ENCODE data around the gene PRPF8.
A peak's percentile ranks its signal among the peaks of the same experiment; 100 is the strongest.

The PRPF8 gene

GRCh38 chr17:1611715-1612114, 73.0 kb downstream of the PRPF8 start:
- Mint-ChIP-seq H3K4me3 (no peak overlapping the region), H3K27ac (no peak overlapping the region)

GRCh38 chr17:1608676-1609075, 76.0 kb downstream of the PRPF8 start:
- Mint-ChIP-seq H3K4me1 (ENCODE audit: low read depth in 2 of 2) (peaks cover 3 to 5% of the 10 kb centered on the region in 2 donors), H3K27me3 (no peaks in the 10 kb centered on the region), H3K36me3 (ENCODE audit: insufficient read depth) (peaks cover 6% of the 10 kb centered on the region), H3K9me3 (no peaks in the 10 kb centered on the region), H3K27ac (peak overlapping the region in 1 of 2 donors; percentile 66), H3K4me3 (no peak overlapping the region)
- DNase-seq (no peak), ATAC-seq (replicated peaks) (no peak)

More at GRCh38 chr17:1611715-1612114, 73.0 kb downstream of the PRPF8 start:
- H3K4me1 Mint-ChIP-seq (ENCODE audit: low read depth in 2 of 2) = peaks cover 3 to 5% of the 10 kb centered on the region in 2 donors
- no peaks in the 10 kb centered on the region for H3K27me3 Mint-ChIP-seq
- no peaks in the 10 kb centered on the region for H3K9me3 Mint-ChIP-seq
- peaks cover 6% of the 10 kb centered on the region for H3K36me3 Mint-ChIP-seq (ENCODE audit: insufficient read depth)
- ATAC-seq (replicated peaks) (no peak), DNase-seq (no peak)

DNA sequence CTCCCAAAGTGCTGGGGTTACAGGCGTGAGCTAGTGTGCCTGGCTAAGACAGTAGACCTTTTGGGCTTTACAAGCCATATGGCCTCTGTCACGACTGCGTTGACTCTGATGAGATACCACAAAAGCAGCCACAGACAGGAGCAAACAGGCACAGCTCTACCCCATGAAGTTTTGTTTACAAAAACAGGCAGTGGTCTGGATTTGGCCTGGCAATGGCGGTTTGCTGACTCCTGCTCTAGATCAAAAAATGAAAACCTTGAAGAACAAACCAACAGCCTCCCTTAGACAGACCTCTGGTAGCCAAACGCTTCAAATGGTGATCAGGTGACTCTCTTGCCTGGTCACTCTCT, 76.7 kb downstream of the PRPF8 start:
- peaks cover 3 to 5% of the 10 kb centered on the region in 2 donors for H3K4me1 Mint-ChIP-seq (ENCODE audit: low read depth in 2 of 2)
- H3K9me3 Mint-ChIP-seq = no peaks in the 10 kb centered on the region
- peak; percentile 16 for ATAC-seq (replicated peaks)
- no peak overlapping the region for H3K4me3 Mint-ChIP-seq
- no peak overlapping the region for H3K27ac Mint-ChIP-seq
- H3K36me3 Mint-ChIP-seq (ENCODE audit: insufficient read depth) = peaks cover 6% of the 10 kb centered on the region
- DNase-seq = no peak
- no peaks in the 10 kb centered on the region for H3K27me3 Mint-ChIP-seq

- H3K27me3 Mint-ChIP-seq = no peaks in the 10 kb centered on the region
- H3K4me1 Mint-ChIP-seq (ENCODE audit: low read depth in 2 of 2) = peaks cover 3 to 5% of the 10 kb centered on the region in 2 donors
- no peak overlapping the region for H3K27ac Mint-ChIP-seq
- peaks cover 6% of the 10 kb centered on the region for H3K36me3 Mint-ChIP-seq (ENCODE audit: insufficient read depth)
- H3K4me3 Mint-ChIP-seq = peak overlapping the region in 1 of 2 donors; percentile 46
- DNase-seq (no peak), ATAC-seq (replicated peaks) (no peak)
- no peaks in the 10 kb centered on the region for H3K9me3 Mint-ChIP-seq
These were observed 78.2 kb downstream of the PRPF8 start for GRCh38 chr17:1606352-1606985.

DNA sequence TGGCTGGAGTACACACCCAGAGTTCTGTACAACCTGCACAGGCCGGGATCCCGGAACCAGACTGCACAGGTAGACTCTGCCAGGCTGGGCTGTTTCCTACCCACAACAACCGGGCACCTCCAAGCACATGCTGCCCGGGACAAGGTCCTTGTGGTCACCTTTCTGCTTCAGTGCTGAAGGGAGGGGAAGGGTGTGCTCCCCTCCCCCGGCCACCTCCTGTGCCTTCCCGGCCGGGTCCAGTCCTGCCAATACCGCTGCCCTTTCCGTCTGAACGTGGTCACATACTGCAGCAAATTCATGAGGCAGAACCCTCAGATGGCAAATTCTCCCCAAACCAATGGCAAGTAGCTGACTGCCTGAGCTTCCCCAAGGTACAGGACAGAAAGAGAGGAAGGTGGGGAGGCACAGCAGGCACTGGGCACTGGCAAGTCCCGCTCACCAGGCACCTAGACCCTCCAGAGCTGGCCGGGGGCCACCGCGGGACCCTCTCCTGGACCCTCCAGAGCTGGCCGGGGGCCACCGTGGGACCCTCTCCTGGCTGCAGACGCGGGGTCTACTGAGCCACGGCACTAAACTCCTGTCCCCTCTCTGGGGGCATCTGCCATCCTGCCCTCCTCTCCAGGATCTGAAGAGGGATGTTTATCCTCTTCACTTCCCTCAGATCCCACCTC, 78.9 kb downstream of the PRPF8 start:
- ATAC-seq (replicated peaks) = no peak
- Mint-ChIP-seq H3K27ac (no peak overlapping the region), H3K4me3 (no peak overlapping the region), H3K36me3 (ENCODE audit: insufficient read depth) (peaks cover 6% of the 10 kb centered on the region), H3K4me1 (ENCODE audit: low read depth in 2 of 2) (peaks cover 3 to 5% of the 10 kb centered on the region in 2 donors), H3K9me3 (no peaks in the 10 kb centered on the region), H3K27me3 (no peaks in the 10 kb centered on the region)
- DNase-seq = no peak

GRCh38 chr17:1604831-1605528, 79.7 kb downstream of the PRPF8 start:
- Mint-ChIP-seq H3K9me3 (no peaks in the 10 kb centered on the region), H3K27me3 (no peaks in the 10 kb centered on the region), H3K4me3 (no peak overlapping the region), H3K36me3 (ENCODE audit: insufficient read depth) (peaks cover 6% of the 10 kb centered on the region), H3K27ac (no peak overlapping the region), H3K4me1 (ENCODE audit: low read depth in 2 of 2) (peaks cover 3 to 5% of the 10 kb centered on the region in 2 donors)
- DNase-seq (no peak), ATAC-seq (replicated peaks) (no peak)

GRCh38 chr17:1601571-1601970, 83.1 kb downstream of the PRPF8 start:
- Mint-ChIP-seq H3K27ac (no peak overlapping the region), H3K27me3 (no peaks in the 10 kb centered on the region), H3K36me3 (ENCODE audit: insufficient read depth) (peaks cover 2% of the 10 kb centered on the region), H3K4me3 (no peak overlapping the region), H3K4me1 (ENCODE audit: low read depth in 2 of 2) (no peaks in the 10 kb centered on the region), H3K9me3 (no peaks in the 10 kb centered on the region)
- DNase-seq = no peak
- no peak for ATAC-seq (replicated peaks)
